ENCODE data around the gene DGKA. TPM values are rescaled to one million over a fixed set of nuclear protein-coding genes. Genes with fewer than 3 reads are reported as not detected.
A peak's percentile ranks its signal among the peaks of the same experiment; 100 is the strongest.

The DGKA gene
- total and polyA plus RNA-seq, 2 of the 13 experiments (the other 11 are each of a cell fraction or from before 2014, with no cell fraction given): 2.4 to 5.4 TPM

DNA sequence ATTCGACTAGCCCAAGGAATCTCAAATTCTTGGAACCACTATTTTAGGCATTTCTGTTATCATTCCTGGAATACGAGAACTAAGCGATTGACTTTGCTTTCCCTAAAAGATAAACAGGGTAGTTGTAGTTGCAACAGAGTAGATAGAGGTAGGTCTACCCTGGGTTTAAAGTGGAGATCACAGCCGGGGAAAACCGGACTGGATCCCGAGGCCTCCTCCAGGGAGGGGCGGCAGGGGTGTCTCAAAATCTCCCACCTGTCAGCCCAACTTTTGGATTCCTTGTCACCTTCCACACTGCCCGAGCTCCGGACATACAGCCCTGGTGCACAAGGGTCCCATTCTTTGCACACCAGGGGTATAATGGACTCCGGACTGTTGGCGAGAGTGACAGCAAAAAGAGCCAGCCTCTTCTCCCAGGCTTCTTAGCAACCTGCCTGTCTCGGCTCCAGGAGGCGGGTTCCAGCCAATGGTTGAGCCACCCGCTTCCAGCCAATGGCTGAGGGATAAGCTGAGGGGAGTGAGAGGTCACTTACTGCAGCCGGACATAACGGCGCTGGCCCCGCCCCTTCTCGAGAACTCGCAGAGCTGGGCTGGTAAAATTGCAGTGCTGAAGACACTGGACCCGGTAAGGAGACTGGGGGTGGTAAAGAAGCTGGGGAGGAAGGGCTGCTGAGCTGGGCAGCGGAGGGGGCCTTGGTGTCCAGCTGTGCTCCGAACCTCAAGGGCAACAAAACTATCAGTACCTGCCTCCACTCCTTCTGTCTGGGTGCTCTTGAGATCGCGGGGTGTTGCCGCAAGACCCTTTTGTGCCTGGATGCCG is 66.0 kb downstream of the DGKA start, which contains the start of gene SUOX (continued):
- TF ChIP-seq, protein P1, sequence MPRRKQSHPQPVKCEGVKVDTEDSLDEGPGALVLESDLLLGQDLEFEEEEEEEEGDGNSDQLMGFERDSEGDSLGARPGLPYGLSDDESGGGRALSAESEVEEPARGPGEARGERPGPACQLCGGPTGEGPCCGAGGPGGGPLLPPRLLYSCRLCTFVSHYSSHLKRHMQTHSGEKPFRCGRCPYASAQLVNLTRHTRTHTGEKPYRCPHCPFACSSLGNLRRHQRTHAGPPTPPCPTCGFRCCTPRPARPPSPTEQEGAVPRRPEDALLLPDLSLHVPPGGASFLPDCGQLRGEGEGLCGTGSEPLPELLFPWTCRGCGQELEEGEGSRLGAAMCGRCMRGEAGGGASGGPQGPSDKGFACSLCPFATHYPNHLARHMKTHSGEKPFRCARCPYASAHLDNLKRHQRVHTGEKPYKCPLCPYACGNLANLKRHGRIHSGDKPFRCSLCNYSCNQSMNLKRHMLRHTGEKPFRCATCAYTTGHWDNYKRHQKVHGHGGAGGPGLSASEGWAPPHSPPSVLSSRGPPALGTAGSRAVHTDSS (CRISPR knock-in tag; conservative IDR thresholded peaks at IDR 0.05): no peak
- TF ChIP-seq, protein P2, sequence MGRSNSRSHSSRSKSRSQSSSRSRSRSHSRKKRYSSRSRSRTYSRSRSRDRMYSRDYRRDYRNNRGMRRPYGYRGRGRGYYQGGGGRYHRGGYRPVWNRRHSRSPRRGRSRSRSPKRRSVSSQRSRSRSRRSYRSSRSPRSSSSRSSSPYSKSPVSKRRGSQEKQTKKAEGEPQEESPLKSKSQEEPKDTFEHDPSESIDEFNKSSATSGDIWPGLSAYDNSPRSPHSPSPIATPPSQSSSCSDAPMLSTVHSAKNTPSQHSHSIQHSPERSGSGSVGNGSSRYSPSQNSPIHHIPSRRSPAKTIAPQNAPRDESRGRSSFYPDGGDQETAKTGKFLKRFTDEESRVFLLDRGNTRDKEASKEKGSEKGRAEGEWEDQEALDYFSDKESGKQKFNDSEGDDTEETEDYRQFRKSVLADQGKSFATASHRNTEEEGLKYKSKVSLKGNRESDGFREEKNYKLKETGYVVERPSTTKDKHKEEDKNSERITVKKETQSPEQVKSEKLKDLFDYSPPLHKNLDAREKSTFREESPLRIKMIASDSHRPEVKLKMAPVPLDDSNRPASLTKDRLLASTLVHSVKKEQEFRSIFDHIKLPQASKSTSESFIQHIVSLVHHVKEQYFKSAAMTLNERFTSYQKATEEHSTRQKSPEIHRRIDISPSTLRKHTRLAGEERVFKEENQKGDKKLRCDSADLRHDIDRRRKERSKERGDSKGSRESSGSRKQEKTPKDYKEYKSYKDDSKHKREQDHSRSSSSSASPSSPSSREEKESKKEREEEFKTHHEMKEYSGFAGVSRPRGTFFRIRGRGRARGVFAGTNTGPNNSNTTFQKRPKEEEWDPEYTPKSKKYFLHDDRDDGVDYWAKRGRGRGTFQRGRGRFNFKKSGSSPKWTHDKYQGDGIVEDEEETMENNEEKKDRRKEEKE (IDR thresholded peaks at IDR 0.05): no peak
- TF ChIP-seq SAP130 (CRISPR knock-in tag; IDR thresholded peaks at IDR 0.05; ENCODE audit: low read depth) (peak; percentile 85), RFX1 (IDR thresholded peaks at IDR 0.05) (peak; percentile 48; the same call in 1 of the 2 replicates)

DNA sequence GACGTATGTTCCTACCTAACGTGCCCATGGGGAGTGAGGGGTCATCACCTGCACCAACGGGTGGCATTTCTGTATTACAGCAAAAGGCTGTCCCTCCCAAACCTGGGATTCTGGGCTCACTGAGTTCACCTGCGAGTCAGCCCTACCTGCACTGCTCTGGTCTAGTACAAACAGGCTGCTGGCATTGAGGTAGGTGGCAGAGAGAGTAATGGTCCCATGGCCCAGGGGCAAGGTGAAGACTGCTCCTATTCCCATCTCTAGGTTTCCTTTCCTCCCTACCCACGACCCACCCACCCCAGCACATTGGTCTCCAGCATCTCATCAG is 66.5 kb downstream of the DGKA start:
- Histone ChIP-seq H3K36me3 (replicated peaks in 1 of 2; ENCODE audit: control insufficient read depth in 1 of 2, insufficient read depth in 2 of 2, low read length in 2 of 2) (peaks cover 5 to 23% of the 10 kb centered on the region in 2 experiments; a peak in 3 of 5 replicates), H3K79me2 (ENCODE audit: insufficient read depth, low read length) (peaks cover 20% of the 10 kb centered on the region), H3K9me3 (ENCODE audit: low read length) (no peaks in the 10 kb centered on the region), H4K20me1 (ENCODE audit: insufficient read depth, low read length) (no peaks in the 10 kb centered on the region), H3K4me3 (replicated peaks in 1 of 3; ENCODE audit: insufficient read depth in 1 of 3, low read depth in 2 of 3, low read length in 3 of 3) (peak overlapping the region; percentile 84 to 88 (median 84)), H2AFZ (ENCODE audit: low read length) (no peak overlapping the region), H3K27ac (ENCODE audit: extremely low read length, insufficient read depth, low read length) (peak overlapping the region; percentile 92), H3K9ac (ENCODE audit: insufficient read depth, low read depth, low read length) (peak overlapping the region; percentile 88), H3K27me3 (ENCODE audit: control insufficient read depth in 1 of 2, insufficient read depth in 2 of 2, low read length in 2 of 2) (peaks cover 0 to 3% of the 10 kb centered on the region in 2 experiments; a peak in 1 of 5 replicates), H3K4me1 (ENCODE audit: insufficient read depth, low read length) (peaks cover 56% of the 10 kb centered on the region), H3K4me2 (ENCODE audit: low read depth, low read length) (peak overlapping the region; percentile 85)
- intact Hi-C loops (cut with micrococcal nuclease; ENCODE audit: unreplicated experiment) (loop anchor here (2.0 kb wide), 2 partner anchors 13 to 83 kb away; partner anchors contain the start of gene ERBB3), in situ Hi-C loops (cut with HindIII; ENCODE audit: extremely low pct_ligation_motif_present, low pct_unique_long_range_greater_than_20kb) (loop anchor here (5.0 kb wide), 1 partner anchor 35 kb away; no protein-coding TSS in a partner anchor)
- FAIRE-seq: no peak
- 0% methylated on average over 3 of the region's 5 CpGs for WGBS (ENCODE audit: low lambda C conversion rate)
- BruUV-seq (replicated peaks): TSS peak; percentile 30
- CTCF ChIA-PET (ENCODE audit: low intra/inter-chr PET ratio, low total read pairs): interaction anchor here (1.2 to 3.0 kb wide), 3 partner anchors 31 to 44 kb away, joined by 3 to 79 read pairs (median 4); partner anchors contain the start of genes CDK2 and RPS26
- no peak for DNase-seq (ENCODE audit: low spot score)
- POLR2A ChIA-PET: interaction anchor here (0.6 to 3.5 kb wide), 24 partner anchors 10 to 268 kb away, joined by 3 to 60 read pairs (median 8); partner anchors contain the start of genes DNAJC14, ESYT1, IKZF4 and ORMDL2
- peak; percentile 66 for ATAC-seq
- TF ChIP-seq ZFP36L1 (CRISPR knock-in tag; IDR thresholded peaks at IDR 0.05) (0 out of 2 replicates have a peak, but pooled peaks have one; percentile 13), ZC3H13 (CRISPR knock-in tag; IDR thresholded peaks at IDR 0.05) (no peak), ZNF225 (CRISPR knock-in tag; IDR thresholded peaks at IDR 0.05) (peak; percentile 75; the same call in 1 of the 2 replicates), U2AF2 (IDR thresholded peaks at IDR 0.05; ENCODE audit: low read depth, low read length) (no peak), ZNF776 (CRISPR knock-in tag; IDR thresholded peaks at IDR 0.05) (no peak), KMT2A (CRISPR knock-in tag; IDR thresholded peaks at IDR 0.05) (0 out of 2 replicates have a peak, but pooled peaks have one; percentile 15), RBFOX2 (IDR thresholded peaks at IDR 0.05; ENCODE audit: low read depth, low read length) (no peak), SOX5 (CRISPR knock-in tag; IDR thresholded peaks at IDR 0.05; ENCODE audit: borderline replicate concordance) (no peak), ZNF782 (CRISPR knock-in tag; IDR thresholded peaks at IDR 0.05; ENCODE audit: borderline replicate concordance) (0 out of 2 replicates have a peak, but pooled peaks have one; percentile 6), NCOA1 (CRISPR knock-in tag; IDR thresholded peaks at IDR 0.05) (0 out of 2 replicates have a peak, but pooled peaks have one; percentile 58)
- TF ChIP-seq, protein P3, sequence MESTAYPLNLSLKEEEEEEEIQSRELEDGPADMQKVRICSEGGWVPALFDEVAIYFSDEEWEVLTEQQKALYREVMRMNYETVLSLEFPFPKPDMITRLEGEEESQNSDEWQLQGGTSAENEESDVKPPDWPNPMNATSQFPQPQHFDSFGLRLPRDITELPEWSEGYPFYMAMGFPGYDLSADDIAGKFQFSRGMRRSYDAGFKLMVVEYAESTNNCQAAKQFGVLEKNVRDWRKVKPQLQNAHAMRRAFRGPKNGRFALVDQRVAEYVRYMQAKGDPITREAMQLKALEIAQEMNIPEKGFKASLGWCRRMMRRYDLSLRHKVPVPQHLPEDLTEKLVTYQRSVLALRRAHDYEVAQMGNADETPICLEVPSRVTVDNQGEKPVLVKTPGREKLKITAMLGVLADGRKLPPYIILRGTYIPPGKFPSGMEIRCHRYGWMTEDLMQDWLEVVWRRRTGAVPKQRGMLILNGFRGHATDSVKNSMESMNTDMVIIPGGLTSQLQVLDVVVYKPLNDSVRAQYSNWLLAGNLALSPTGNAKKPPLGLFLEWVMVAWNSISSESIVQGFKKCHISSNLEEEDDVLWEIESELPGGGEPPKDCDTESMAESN (CRISPR knock-in tag; conservative IDR thresholded peaks at IDR 0.05): 0 out of 2 replicates have a peak, but pooled peaks have one; percentile 1
